WTC11 (cell line): ENCODE results near the gene RIPPLY2. TPM values are rescaled to one million over a fixed set of nuclear protein-coding genes. Genes with fewer than 3 reads are reported as not detected.

Experiments used
- ATAC-seq: fragments of 200-7000 bp; cut with Tn5 transposase; 2 replicates; pipeline ENCODE4 v1.10.0; 2021; ENCODE audit warnings: mild to moderate bottlenecking, moderate library complexity
- CTCF ChIA-PET: fragments of 300-600 bp; sonication (Branson Sonifier 250); formaldehyde crosslinking; loops from one replicate; lab custom pipeline; 2021; ENCODE audit warnings: antibody characterized with exemption; lab: Charles Lee
- POLR2A ChIA-PET: fragments of 350-600 bp; sonication (Branson Sonifier 250); formaldehyde crosslinking; loops from one replicate; lab custom pipeline; 2021; ENCODE audit warnings: antibody characterized with exemption; lab: Charles Lee
- DNase-seq: peaks from one replicate; pipeline ENCODE4 v3.0.0; 2021; ENCODE audit warnings: low spot score
- H3K27ac Mint-ChIP-seq: 2 replicates; pipeline ENCODE4 v1.8.0; 2021; ENCODE audit warnings: mixed read lengths
- H3K27me3 Mint-ChIP-seq: 2 replicates; pipeline ENCODE4 v1.8.0; 2021; ENCODE audit warnings: low read depth, mild to moderate bottlenecking, moderate library complexity, mixed read lengths
- H3K36me3 Mint-ChIP-seq: 2 replicates; pipeline ENCODE4 v1.8.0; 2021; ENCODE audit warnings: mixed read lengths
- H3K4me1 Mint-ChIP-seq: 2 replicates; pipeline ENCODE4 v1.8.0; 2022; ENCODE audit warnings: mixed read lengths
- H3K4me3 Mint-ChIP-seq: 2 replicates; pipeline ENCODE4 v1.8.0; 2021; ENCODE audit warnings: mild to moderate bottlenecking, moderate library complexity, mixed read lengths
- H3K9me3 Mint-ChIP-seq: 2 replicates; pipeline ENCODE4 v1.8.0; 2021; ENCODE audit warnings: mixed read lengths
- CDX4 ChIP-seq: fragments of 250-450 bp; sonication (Bioruptor Pico); IDR thresholded peaks from 2 replicates; pipeline ENCODE4 v1.9.0; 2021; ENCODE audit warnings: moderate library complexity, mild to moderate bottlenecking, inconsistent platforms, borderline replicate concordance
- EMX1 ChIP-seq: fragments of 250-450 bp; sonication (Bioruptor Pico); IDR thresholded peaks from 2 replicates; pipeline ENCODE4 v1.8.0; 2021; ENCODE audit warnings: mild to moderate bottlenecking
- ETV6 ChIP-seq: sonication (generic); formaldehyde crosslinking; IDR thresholded peaks from 2 replicates; pipeline ENCODE4 v1.8.1; 2022; ENCODE audit warnings: mild to moderate bottlenecking, missing genetic modification reagents
- HMGA2 ChIP-seq: fragments of 250-450 bp; sonication (Bioruptor Pico); IDR thresholded peaks from 2 replicates; pipeline ENCODE4 v1.4.0; 2021; ENCODE audit warnings: mild to moderate bottlenecking, moderate library complexity
- NR1H2 ChIP-seq: sonication (generic); formaldehyde crosslinking; IDR thresholded peaks from 2 replicates; pipeline ENCODE4 v1.9.0; 2021; ENCODE audit warnings: mild to moderate bottlenecking, moderate library complexity, missing genetic modification reagents
- PRRX2 ChIP-seq: fragments of 250-450 bp; sonication (Bioruptor Pico); IDR thresholded peaks from 2 replicates; pipeline ENCODE4 v1.8.0; 2021; ENCODE audit warnings: mild to moderate bottlenecking
- SMAD3 ChIP-seq: sonication (generic); formaldehyde crosslinking; IDR thresholded peaks from 2 replicates; pipeline ENCODE4 v1.8.0; 2022; ENCODE audit warnings: missing genetic modification reagents, mild to moderate bottlenecking, borderline replicate concordance
- SOX15 ChIP-seq: fragments of 250-450 bp; sonication (Bioruptor Pico); IDR thresholded peaks from 2 replicates; pipeline ENCODE4 v1.9.0; 2021; ENCODE audit warnings: mild to moderate bottlenecking
- SP1 ChIP-seq: sonication (generic); formaldehyde crosslinking; conservative IDR thresholded peaks from 2 replicates; pipeline ENCODE4 v1.8.1; 2022; ENCODE audit warnings: missing genetic modification reagents
- ZBTB21 ChIP-seq: sonication (generic); formaldehyde crosslinking; IDR thresholded peaks from 2 replicates; pipeline ENCODE4 v1.8.1; 2023; ENCODE audit warnings: mild to moderate bottlenecking, missing genetic modification reagents, borderline replicate concordance
- ZNF219 ChIP-seq: sonication (generic); formaldehyde crosslinking; IDR thresholded peaks from 2 replicates; pipeline ENCODE4 v1.8.0; 2023; ENCODE audit warnings: missing genetic modification reagents, mild to moderate bottlenecking, borderline replicate concordance
- ZNF263 ChIP-seq: sonication (generic); formaldehyde crosslinking; IDR thresholded peaks from 2 replicates; pipeline ENCODE4 v1.8.1; 2022; ENCODE audit warnings: low read depth, mild to moderate bottlenecking, moderate library complexity, missing genetic modification reagents
- total RNA-seq: library from RNA; stranded (reverse); gene quantifications from 3 replicates; pipeline ENCODE4 v1.2.3, GENCODE V29; 2021
- TF ChIP-seq, protein P1 (sequence below): sonication (generic); formaldehyde crosslinking; IDR thresholded peaks from 2 replicates; pipeline ENCODE4 v1.8.0; 2022; ENCODE audit warnings: mild to moderate bottlenecking, missing genetic modification reagents
- TF ChIP-seq, protein P2 (sequence below): sonication (generic); formaldehyde crosslinking; IDR thresholded peaks from 2 replicates; pipeline ENCODE4 v1.8.0; 2023; ENCODE audit warnings: missing genetic modification reagents, mild to moderate bottlenecking, borderline replicate concordance
- TF ChIP-seq, protein P3 (sequence below): fragments of 250-450 bp; sonication (Bioruptor Pico); IDR thresholded peaks from 2 replicates; pipeline ENCODE4 v1.9.0; 2021; ENCODE audit warnings: mild to moderate bottlenecking
- TF ChIP-seq, protein P4 (sequence below): fragments of 250-450 bp; sonication (Bioruptor Pico); IDR thresholded peaks from 2 replicates; pipeline ENCODE4 v2.1.2; 2022; ENCODE audit warnings: mild to moderate bottlenecking, moderate library complexity

RIPPLY2 gene
- total RNA-seq, 1 experiment from 2014 or later: 0.66 TPM

GRCh38 chr6:83870649-83871048, 17.5 kb downstream of the RIPPLY2 start (continued):
- TF ChIP-seq EMX1 (CRISPR knock-in tag) (no peak), ZBTB21 (CRISPR knock-in tag) (no peak)
- TF ChIP-seq, protein P1, sequence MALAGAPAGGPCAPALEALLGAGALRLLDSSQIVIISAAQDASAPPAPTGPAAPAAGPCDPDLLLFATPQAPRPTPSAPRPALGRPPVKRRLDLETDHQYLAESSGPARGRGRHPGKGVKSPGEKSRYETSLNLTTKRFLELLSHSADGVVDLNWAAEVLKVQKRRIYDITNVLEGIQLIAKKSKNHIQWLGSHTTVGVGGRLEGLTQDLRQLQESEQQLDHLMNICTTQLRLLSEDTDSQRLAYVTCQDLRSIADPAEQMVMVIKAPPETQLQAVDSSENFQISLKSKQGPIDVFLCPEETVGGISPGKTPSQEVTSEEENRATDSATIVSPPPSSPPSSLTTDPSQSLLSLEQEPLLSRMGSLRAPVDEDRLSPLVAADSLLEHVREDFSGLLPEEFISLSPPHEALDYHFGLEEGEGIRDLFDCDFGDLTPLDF (CRISPR knock-in tag): no peak

DNA sequence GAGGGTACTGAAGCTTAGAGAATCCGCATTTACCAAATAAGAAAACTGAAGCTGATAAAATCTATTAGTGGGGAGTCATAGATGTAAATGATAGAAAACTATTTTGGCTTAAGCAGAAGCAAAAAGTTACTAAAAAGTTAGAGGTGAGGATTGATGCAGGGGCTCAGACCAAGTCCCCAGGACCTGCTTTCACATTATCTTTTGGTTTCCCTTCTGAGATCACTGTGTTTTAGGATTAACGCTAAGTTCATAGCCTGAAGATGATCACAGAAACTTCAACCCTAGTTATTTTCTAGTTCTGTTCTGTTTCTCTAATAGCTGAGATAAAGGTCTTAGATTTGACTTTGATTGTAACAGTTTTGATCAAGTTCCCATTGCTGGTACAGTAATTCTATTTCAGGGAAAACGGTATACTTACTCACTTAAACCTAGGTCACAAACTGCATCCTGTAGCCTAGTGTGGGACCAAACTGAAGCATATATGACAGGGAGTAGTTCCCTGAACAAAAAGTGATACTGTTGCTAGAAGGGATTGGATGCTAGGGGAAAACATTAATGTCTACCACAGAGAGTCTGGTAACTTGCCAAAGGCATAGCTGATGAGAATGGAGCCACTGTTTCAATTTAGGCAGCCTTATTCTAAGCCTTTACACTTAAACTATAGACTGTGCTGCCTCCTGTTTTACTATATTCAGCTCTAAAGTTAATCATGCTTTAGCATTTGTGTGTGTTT, 19.4 kb downstream of the RIPPLY2 start:
- H3K4me3 Mint-ChIP-seq: no peak overlapping the region
- H3K27ac Mint-ChIP-seq: no peak overlapping the region
- peaks cover 10% of the 10 kb centered on the region for H3K4me1 Mint-ChIP-seq
- ChIA-PET POLR2A (no interaction called here), CTCF (no interaction called here)
- ATAC-seq (no peak), DNase-seq (no peak)
- no peaks in the 10 kb centered on the region; the same call in 1 of the 2 replicates for H3K27me3 Mint-ChIP-seq
- peaks cover 13% of the 10 kb centered on the region for H3K9me3 Mint-ChIP-seq
- TF ChIP-seq SMAD3 (CRISPR knock-in tag) (no peak), NR1H2 (CRISPR knock-in tag) (no peak), ZNF219 (CRISPR knock-in tag) (no peak), SP1 (CRISPR knock-in tag) (no peak), EMX1 (CRISPR knock-in tag) (no peak), ZNF263 (CRISPR knock-in tag) (no peak), HMGA2 (CRISPR knock-in tag) (no peak), ETV6 (CRISPR knock-in tag) (no peak), CDX4 (CRISPR knock-in tag) (no peak), SOX15 (CRISPR knock-in tag) (no peak), PRRX2 (CRISPR knock-in tag) (no peak)
- TF ChIP-seq, protein P2, sequence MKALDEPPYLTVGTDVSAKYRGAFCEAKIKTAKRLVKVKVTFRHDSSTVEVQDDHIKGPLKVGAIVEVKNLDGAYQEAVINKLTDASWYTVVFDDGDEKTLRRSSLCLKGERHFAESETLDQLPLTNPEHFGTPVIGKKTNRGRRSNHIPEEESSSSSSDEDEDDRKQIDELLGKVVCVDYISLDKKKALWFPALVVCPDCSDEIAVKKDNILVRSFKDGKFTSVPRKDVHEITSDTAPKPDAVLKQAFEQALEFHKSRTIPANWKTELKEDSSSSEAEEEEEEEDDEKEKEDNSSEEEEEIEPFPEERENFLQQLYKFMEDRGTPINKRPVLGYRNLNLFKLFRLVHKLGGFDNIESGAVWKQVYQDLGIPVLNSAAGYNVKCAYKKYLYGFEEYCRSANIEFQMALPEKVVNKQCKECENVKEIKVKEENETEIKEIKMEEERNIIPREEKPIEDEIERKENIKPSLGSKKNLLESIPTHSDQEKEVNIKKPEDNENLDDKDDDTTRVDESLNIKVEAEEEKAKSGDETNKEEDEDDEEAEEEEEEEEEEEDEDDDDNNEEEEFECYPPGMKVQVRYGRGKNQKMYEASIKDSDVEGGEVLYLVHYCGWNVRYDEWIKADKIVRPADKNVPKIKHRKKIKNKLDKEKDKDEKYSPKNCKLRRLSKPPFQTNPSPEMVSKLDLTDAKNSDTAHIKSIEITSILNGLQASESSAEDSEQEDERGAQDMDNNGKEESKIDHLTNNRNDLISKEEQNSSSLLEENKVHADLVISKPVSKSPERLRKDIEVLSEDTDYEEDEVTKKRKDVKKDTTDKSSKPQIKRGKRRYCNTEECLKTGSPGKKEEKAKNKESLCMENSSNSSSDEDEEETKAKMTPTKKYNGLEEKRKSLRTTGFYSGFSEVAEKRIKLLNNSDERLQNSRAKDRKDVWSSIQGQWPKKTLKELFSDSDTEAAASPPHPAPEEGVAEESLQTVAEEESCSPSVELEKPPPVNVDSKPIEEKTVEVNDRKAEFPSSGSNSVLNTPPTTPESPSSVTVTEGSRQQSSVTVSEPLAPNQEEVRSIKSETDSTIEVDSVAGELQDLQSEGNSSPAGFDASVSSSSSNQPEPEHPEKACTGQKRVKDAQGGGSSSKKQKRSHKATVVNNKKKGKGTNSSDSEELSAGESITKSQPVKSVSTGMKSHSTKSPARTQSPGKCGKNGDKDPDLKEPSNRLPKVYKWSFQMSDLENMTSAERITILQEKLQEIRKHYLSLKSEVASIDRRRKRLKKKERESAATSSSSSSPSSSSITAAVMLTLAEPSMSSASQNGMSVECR (CRISPR knock-in tag): no peak
- TF ChIP-seq, protein P3, sequence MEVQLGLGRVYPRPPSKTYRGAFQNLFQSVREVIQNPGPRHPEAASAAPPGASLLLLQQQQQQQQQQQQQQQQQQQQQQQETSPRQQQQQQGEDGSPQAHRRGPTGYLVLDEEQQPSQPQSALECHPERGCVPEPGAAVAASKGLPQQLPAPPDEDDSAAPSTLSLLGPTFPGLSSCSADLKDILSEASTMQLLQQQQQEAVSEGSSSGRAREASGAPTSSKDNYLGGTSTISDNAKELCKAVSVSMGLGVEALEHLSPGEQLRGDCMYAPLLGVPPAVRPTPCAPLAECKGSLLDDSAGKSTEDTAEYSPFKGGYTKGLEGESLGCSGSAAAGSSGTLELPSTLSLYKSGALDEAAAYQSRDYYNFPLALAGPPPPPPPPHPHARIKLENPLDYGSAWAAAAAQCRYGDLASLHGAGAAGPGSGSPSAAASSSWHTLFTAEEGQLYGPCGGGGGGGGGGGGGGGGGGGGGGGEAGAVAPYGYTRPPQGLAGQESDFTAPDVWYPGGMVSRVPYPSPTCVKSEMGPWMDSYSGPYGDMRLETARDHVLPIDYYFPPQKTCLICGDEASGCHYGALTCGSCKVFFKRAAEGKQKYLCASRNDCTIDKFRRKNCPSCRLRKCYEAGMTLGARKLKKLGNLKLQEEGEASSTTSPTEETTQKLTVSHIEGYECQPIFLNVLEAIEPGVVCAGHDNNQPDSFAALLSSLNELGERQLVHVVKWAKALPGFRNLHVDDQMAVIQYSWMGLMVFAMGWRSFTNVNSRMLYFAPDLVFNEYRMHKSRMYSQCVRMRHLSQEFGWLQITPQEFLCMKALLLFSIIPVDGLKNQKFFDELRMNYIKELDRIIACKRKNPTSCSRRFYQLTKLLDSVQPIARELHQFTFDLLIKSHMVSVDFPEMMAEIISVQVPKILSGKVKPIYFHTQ (CRISPR knock-in tag): no peak
- TF ChIP-seq, protein P4, sequence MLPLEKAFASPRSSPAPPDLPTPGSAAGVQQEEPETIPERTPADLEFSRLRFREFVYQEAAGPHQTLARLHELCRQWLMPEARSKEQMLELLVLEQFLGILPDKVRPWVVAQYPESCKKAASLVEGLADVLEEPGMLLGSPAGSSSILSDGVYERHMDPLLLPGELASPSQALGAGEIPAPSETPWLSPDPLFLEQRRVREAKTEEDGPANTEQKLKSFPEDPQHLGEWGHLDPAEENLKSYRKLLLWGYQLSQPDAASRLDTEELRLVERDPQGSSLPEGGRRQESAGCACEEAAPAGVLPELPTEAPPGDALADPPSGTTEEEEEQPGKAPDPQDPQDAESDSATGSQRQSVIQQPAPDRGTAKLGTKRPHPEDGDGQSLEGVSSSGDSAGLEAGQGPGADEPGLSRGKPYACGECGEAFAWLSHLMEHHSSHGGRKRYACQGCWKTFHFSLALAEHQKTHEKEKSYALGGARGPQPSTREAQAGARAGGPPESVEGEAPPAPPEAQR: no peak
- peaks cover 19% of the 10 kb centered on the region for H3K36me3 Mint-ChIP-seq
